ENCODE measurements around the gene NEU3. TPM values are rescaled to one million over a fixed set of nuclear protein-coding genes. Genes with fewer than 3 reads are reported as not detected.

NEU3 gene
- total RNA-seq, 1 donor from 2014 or later, result 6.6 TPM

GRCh38 chr11:74966651-74967050 lies 22.1 kb upstream of the NEU3 start:
- no peaks in the 10 kb centered on the region for H3K36me3 Mint-ChIP-seq (ENCODE audit: unreplicated experiment)
- no peak overlapping the region for H3K27ac Mint-ChIP-seq (ENCODE audit: unreplicated experiment)
- H3K4me3 Mint-ChIP-seq (ENCODE audit: unreplicated experiment), result no peak overlapping the region
- DNase-seq, result no peak
- H3K9me3 Mint-ChIP-seq (ENCODE audit: unreplicated experiment), result no peaks in the 10 kb centered on the region
- no peak for TF ChIP-seq CTCF (IDR thresholded peaks at IDR 0.05; ENCODE audit: partially characterized antibody, unreplicated experiment)
- H3K27me3 Mint-ChIP-seq (ENCODE audit: unreplicated experiment), result no peaks in the 10 kb centered on the region
- no peaks in the 10 kb centered on the region for H3K4me1 Mint-ChIP-seq (ENCODE audit: low read depth, unreplicated experiment)

- H3K9me3 Mint-ChIP-seq (ENCODE audit: unreplicated experiment), result peaks cover 1% of the 10 kb centered on the region
- TF ChIP-seq CTCF (IDR thresholded peaks at IDR 0.05; ENCODE audit: partially characterized antibody, unreplicated experiment), result no peak
- DNase-seq, result no peak
- H3K36me3 Mint-ChIP-seq (ENCODE audit: unreplicated experiment), result peaks cover 6% of the 10 kb centered on the region
- H3K4me3 Mint-ChIP-seq (ENCODE audit: unreplicated experiment), result no peak overlapping the region
- no peaks in the 10 kb centered on the region for H3K27me3 Mint-ChIP-seq (ENCODE audit: unreplicated experiment)
- H3K4me1 Mint-ChIP-seq (ENCODE audit: low read depth, unreplicated experiment), result no peaks in the 10 kb centered on the region
- no peak overlapping the region for H3K27ac Mint-ChIP-seq (ENCODE audit: unreplicated experiment)
Measured at GRCh38 chr11:74970852-74971395, 17.8 kb upstream of the NEU3 start.

GRCh38 chr11:74971424-74971823 lies 17.3 kb upstream of the NEU3 start:
- no peak for DNase-seq
- Mint-ChIP-seq H3K27ac (ENCODE audit: unreplicated experiment) (no peak overlapping the region), H3K9me3 (ENCODE audit: unreplicated experiment) (peaks cover 1% of the 10 kb centered on the region), H3K4me3 (ENCODE audit: unreplicated experiment) (no peak overlapping the region), H3K27me3 (ENCODE audit: unreplicated experiment) (no peaks in the 10 kb centered on the region), H3K36me3 (ENCODE audit: unreplicated experiment) (peaks cover 6% of the 10 kb centered on the region), H3K4me1 (ENCODE audit: low read depth, unreplicated experiment) (no peaks in the 10 kb centered on the region)
- no peak for TF ChIP-seq CTCF (IDR thresholded peaks at IDR 0.05; ENCODE audit: partially characterized antibody, unreplicated experiment)

- no peak for DNase-seq
- no peaks in the 10 kb centered on the region for H3K4me1 Mint-ChIP-seq (ENCODE audit: low read depth, unreplicated experiment)
- no peaks in the 10 kb centered on the region for H3K27me3 Mint-ChIP-seq (ENCODE audit: unreplicated experiment)
- H3K9me3 Mint-ChIP-seq (ENCODE audit: unreplicated experiment), result peaks cover 1% of the 10 kb centered on the region
- no peak for TF ChIP-seq CTCF (IDR thresholded peaks at IDR 0.05; ENCODE audit: partially characterized antibody, unreplicated experiment)
- H3K27ac Mint-ChIP-seq (ENCODE audit: unreplicated experiment), result no peak overlapping the region
- H3K4me3 Mint-ChIP-seq (ENCODE audit: unreplicated experiment), result no peak overlapping the region
- H3K36me3 Mint-ChIP-seq (ENCODE audit: unreplicated experiment), result peaks cover 11% of the 10 kb centered on the region
Measured at GRCh38 chr11:74978041-74978440, 10.7 kb upstream of the NEU3 start.

GRCh38 chr11:74980634-74981033 lies 8.1 kb upstream of the NEU3 start:
- no peak for TF ChIP-seq CTCF (IDR thresholded peaks at IDR 0.05; ENCODE audit: partially characterized antibody, unreplicated experiment)

More at GRCh38 chr11:74980634-74981033, 8.1 kb upstream of the NEU3 start:
- H3K4me1 Mint-ChIP-seq (ENCODE audit: low read depth, unreplicated experiment), result no peaks in the 10 kb centered on the region
- H3K36me3 Mint-ChIP-seq (ENCODE audit: unreplicated experiment), result peaks cover 5% of the 10 kb centered on the region
- peaks cover 2% of the 10 kb centered on the region for H3K9me3 Mint-ChIP-seq (ENCODE audit: unreplicated experiment)
- H3K4me3 Mint-ChIP-seq (ENCODE audit: unreplicated experiment), result no peak overlapping the region
- DNase-seq, result no peak
- no peak overlapping the region for H3K27ac Mint-ChIP-seq (ENCODE audit: unreplicated experiment)
- H3K27me3 Mint-ChIP-seq (ENCODE audit: unreplicated experiment), result no peaks in the 10 kb centered on the region
